Activated naive CD8-positive, alpha-beta T cell treated with anti-CD3 and anti-CD28 coated beads, Interleukin-2, amount 10 ng/mL, durations not matched to agents 7 days and 5 days (primary cell): ENCODE data around the gene KLHL42. TPM values are rescaled to one million over a fixed set of nuclear protein-coding genes. Genes with fewer than 3 reads are reported as not detected.
A peak's percentile ranks its signal among the peaks of the same experiment; 100 is the strongest.

Source experiments
- ATAC-seq: fragments of 150-1000 bp; cut with Tn5 transposase; one replicate; pipeline ENCODE4 v1.10.0; 2021; ENCODE audit warnings: low read depth, moderate library complexity
- POLR2A ChIA-PET: fragments of 350-600 bp; sonication (Branson Sonifier 250); formaldehyde crosslinking; loops from one replicate; lab custom pipeline; 2021; ENCODE audit warnings: antibody characterized with exemption; lab: Charles Lee
- DNase-seq: peaks from one replicate; pipeline ENCODE4 v3.0.0; 2021
- H3K27ac Mint-ChIP-seq: one replicate; pipeline ENCODE4 v1.8.0; 2022; ENCODE audit warnings: mild to moderate bottlenecking, mixed read lengths
- H3K27me3 Mint-ChIP-seq: one replicate; pipeline ENCODE4 v1.8.0; 2022; ENCODE audit warnings: mild to moderate bottlenecking, moderate library complexity, mixed read lengths
- H3K36me3 Mint-ChIP-seq: one replicate; pipeline ENCODE4 v1.8.0; 2021; ENCODE audit warnings: mild to moderate bottlenecking, mixed read lengths
- H3K4me1 Mint-ChIP-seq: one replicate; pipeline ENCODE4 v1.8.0; 2021; ENCODE audit warnings: mixed read lengths
- H3K4me3 Mint-ChIP-seq: one replicate; pipeline ENCODE4 v1.8.0; 2022; ENCODE audit warnings: mild to moderate bottlenecking, moderate library complexity, mixed read lengths
- H3K9me3 Mint-ChIP-seq: one replicate; pipeline ENCODE4 v1.8.0; 2021; ENCODE audit warnings: mixed read lengths
- total RNA-seq, 2 experiments: library from RNA; stranded (reverse); gene quantifications; one replicate each; pipeline ENCODE4 v1.2.3, GENCODE V29; 2021

The KLHL42 gene
- total RNA-seq, 2 experiments from 2014 or later: 16.8 to 17.7 TPM

DNA sequence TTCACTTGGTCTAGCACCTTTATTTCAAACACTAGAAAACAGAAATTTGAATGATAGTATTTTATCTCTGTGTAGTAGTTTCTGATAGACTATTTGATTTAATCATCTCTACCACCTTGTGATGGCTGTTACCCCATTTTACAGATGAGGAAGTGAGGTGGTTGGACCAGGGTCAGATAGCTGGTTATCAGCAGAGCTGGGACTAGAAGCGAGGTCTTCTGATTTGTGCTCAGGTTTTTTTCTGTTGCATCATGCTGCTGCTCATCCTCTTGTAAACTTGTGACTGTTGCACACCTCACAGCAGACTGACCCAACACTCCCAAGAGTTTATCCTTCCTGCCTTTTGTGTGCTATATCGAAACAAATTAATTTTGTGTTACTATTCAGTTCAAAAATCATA, 10.1 kb downstream of the KLHL42 start:
- H3K36me3 Mint-ChIP-seq: peaks cover 28% of the 10 kb centered on the region
- H3K9me3 Mint-ChIP-seq: no peaks in the 10 kb centered on the region
- H3K27ac Mint-ChIP-seq: no peak overlapping the region
- H3K4me1 Mint-ChIP-seq: peaks cover 22% of the 10 kb centered on the region
- no peaks in the 10 kb centered on the region for H3K27me3 Mint-ChIP-seq
- ATAC-seq: no peak
- POLR2A ChIA-PET: interaction anchor here (1.3 kb wide), 1 partner anchor 10 kb away, joined by 3 read pairs; the partner anchor contains the start of genes KLHL42 and MANSC4
- no peak overlapping the region for H3K4me3 Mint-ChIP-seq
- no peak for DNase-seq

DNA sequence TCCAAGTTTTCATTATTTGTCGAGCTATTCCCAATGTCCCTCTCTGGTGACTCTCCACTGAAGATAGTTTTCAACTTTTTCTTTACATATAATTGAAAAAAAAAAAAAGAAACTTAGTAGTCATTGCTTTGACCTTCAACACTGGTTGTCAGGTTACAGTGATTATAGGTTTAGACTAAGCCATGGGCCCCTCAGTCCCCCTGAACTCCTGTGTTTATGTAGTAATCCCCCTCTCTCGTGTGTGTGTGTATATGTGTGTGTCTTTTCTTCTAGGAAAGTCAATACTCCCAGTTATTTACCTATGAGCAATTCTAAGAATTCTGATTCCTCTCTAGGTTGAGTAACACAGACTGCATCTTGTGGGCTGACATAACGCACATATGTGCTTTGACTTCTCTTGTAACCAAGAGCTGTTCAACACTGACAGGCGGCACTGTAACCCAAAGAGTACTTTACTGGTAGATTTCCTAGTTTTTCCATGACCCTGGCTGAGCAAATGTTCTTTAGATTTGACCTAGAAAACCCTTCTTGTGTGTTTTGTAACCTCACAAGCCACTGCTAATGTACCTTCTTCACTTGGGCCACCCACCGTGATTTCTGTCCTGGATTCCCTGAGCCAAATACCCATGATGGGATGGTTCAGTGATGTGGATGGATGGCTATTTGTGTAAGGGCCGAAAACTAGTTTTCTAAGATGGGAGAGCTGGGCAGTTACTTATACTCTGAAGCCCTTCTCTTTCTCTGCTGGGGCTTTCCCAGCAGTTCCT, 15.0 kb downstream of the KLHL42 start:
- peaks cover 40% of the 10 kb centered on the region for H3K36me3 Mint-ChIP-seq
- peak overlapping the region; percentile 42 for H3K27ac Mint-ChIP-seq
- POLR2A ChIA-PET: no interaction called here
- no peaks in the 10 kb centered on the region for H3K27me3 Mint-ChIP-seq
- DNase-seq: no peak
- peaks cover 11% of the 10 kb centered on the region for H3K4me1 Mint-ChIP-seq
- H3K9me3 Mint-ChIP-seq: no peaks in the 10 kb centered on the region
- no peak overlapping the region for H3K4me3 Mint-ChIP-seq
- ATAC-seq: no peak

DNA sequence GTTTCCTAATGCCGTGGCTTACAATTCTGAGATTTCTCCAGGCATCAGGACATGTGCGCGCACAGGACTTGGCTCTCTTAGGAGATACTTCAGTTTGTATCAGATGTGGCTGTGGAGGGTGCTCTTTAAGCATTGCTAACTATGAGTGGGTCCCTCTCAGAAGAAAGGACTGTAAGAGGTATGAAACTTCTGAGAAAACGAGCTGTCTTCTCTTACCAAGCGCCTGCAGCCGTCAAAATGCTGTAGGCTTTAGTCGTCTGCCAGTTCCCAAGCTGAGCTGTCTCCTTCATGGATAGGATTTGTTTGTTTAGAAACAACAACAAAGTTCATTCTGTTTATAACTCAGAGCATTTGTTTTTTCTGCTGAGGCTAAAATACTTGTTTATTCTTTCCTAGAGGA, 16.1 kb downstream of the KLHL42 start:
- no peaks in the 10 kb centered on the region for H3K27me3 Mint-ChIP-seq
- no peak overlapping the region for H3K4me3 Mint-ChIP-seq
- H3K9me3 Mint-ChIP-seq: no peaks in the 10 kb centered on the region
- H3K4me1 Mint-ChIP-seq: peaks cover 19% of the 10 kb centered on the region
- ATAC-seq (no peak), DNase-seq (no peak)
- POLR2A ChIA-PET: no interaction called here
- peaks cover 48% of the 10 kb centered on the region for H3K36me3 Mint-ChIP-seq
- H3K27ac Mint-ChIP-seq: no peak overlapping the region

DNA sequence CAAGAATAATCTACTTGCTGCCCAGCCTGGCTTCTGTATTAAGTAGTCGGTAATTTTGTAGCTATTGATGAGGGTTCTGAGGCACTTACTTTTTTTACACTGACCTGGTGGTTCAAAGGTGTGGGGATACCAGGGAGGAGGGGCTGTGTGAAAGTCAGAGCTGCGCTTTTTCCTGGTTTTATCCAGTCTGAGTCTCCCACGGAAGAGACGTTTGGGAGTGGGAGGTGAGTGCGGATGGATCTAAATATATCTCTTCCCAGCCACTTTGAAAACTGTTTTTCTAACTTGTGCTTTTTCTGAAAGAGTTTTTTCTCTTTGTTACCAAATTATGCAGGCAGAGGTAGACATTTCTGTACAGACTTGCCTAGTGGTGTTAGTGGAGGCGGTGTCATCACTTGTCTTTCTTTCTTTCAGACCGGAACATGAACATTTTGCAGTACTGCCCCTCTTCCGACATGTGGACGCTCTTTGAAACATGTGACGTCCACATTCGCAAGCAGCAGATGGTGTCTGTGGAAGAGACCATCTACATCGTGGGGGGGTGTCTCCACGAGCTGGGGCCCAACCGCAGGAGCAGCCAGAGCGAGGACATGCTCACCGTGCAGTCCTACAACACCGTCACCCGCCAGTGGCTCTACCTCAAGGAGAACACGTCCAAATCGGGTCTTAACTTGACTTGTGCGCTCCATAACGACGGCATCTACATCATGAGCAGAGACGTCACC, 17.4 kb downstream of the KLHL42 start:
- DNase-seq: no peak
- no peaks in the 10 kb centered on the region for H3K9me3 Mint-ChIP-seq
- POLR2A ChIA-PET: interaction anchor here (0.7 kb wide), 1 partner anchor 499 kb away, joined by 3 read pairs; no protein-coding TSS in a partner anchor
- H3K27me3 Mint-ChIP-seq: no peaks in the 10 kb centered on the region
- H3K36me3 Mint-ChIP-seq: peaks cover 38% of the 10 kb centered on the region
- no peak overlapping the region for H3K27ac Mint-ChIP-seq
- no peak for ATAC-seq
- H3K4me1 Mint-ChIP-seq: peaks cover 20% of the 10 kb centered on the region
- H3K4me3 Mint-ChIP-seq: no peak overlapping the region

DNA sequence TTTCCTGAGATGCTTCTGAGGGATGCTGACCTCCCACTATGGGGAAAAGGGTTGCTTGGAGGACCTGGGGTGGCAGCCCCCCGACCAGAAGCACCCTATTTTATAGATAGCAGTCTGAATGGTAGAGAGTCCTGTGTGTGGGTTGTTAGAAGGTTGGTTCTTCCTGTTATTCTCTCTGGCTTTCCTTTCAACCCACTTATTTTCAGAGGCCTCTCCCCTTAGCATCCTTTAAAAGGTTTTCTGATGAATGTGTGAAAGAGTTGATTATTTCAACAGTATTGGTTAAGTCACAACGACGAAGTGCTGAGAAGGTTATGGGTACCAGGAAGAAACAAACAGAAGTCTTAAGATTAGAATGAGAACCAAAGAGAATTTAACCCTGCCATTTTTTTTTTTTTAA, 20.8 kb downstream of the KLHL42 start:
- Mint-ChIP-seq H3K4me1 (peaks cover 18% of the 10 kb centered on the region), H3K27me3 (no peaks in the 10 kb centered on the region), H3K27ac (no peak overlapping the region), H3K36me3 (peaks cover 29% of the 10 kb centered on the region), H3K4me3 (no peak overlapping the region), H3K9me3 (no peaks in the 10 kb centered on the region)
- POLR2A ChIA-PET: no interaction called here
- no peak for ATAC-seq
- DNase-seq: no peak

DNA sequence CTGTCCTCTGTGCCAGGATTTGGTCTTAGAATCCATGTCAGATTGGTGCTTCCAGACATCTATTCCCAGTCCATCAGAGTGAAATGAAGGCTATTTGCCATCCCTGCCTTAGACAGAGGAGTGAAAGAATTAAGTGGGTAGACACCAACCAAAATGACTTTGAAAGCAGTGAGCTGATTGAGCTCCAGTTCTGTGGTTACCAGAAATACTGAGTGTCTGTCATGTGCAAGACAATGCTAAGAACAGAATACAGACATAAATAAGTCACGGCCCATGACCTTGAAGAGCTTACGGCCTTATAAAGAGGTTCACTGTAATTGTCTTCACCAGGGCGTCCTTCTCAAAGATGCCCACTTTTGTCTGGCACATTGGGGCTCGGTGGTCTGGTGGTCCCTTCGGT, 21.6 kb downstream of the KLHL42 start:
- Mint-ChIP-seq H3K9me3 (no peaks in the 10 kb centered on the region), H3K27ac (no peak overlapping the region), H3K36me3 (peaks cover 29% of the 10 kb centered on the region), H3K4me3 (no peak overlapping the region), H3K27me3 (no peaks in the 10 kb centered on the region), H3K4me1 (peaks cover 21% of the 10 kb centered on the region)
- DNase-seq: no peak
- ATAC-seq: no peak
- POLR2A ChIA-PET: no interaction called here

DNA sequence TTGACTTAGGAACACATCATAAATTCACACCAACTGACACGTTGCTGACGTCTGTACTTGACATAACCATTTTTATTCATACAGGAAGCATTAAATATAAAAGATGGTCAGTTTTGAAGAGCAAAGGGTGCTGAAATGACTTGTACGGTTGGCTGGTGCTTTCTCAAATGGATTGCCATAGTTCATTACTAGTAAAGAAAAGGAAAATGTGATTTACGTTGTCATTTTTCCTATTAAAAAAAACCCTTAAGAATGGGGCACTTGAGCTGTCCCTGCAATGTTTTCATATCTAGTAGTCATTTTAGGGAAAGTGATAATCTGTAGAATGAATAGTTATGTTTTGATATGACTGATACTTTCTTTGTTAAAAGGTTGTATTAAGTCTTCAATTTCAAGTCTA, 22.5 kb downstream of the KLHL42 start:
- peaks cover 22% of the 10 kb centered on the region for H3K36me3 Mint-ChIP-seq
- H3K27me3 Mint-ChIP-seq: no peaks in the 10 kb centered on the region
- peaks cover 27% of the 10 kb centered on the region for H3K4me1 Mint-ChIP-seq
- no peak overlapping the region for H3K27ac Mint-ChIP-seq
- ATAC-seq (no peak), DNase-seq (no peak)
- H3K9me3 Mint-ChIP-seq: no peaks in the 10 kb centered on the region
- H3K4me3 Mint-ChIP-seq: no peak overlapping the region
- POLR2A ChIA-PET: no interaction called here

DNA sequence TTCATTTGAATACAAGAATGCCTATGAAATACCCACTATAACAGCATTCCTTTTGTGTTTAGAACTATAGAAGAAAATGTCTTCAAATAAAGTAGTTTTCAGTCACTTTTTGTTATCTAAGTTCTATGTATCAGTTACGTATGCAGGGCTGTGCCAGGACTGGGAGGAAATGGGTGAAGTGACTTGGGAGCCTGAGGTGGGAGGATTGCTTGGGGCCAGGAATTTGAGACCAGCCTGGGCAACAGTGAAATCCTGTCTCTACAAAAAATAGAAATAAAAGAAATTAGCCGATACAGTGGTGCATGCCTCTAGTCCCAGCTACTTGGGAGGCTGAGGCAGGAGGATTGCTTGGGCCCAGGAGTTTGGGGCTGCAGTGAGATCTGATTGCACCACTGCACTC, 22.9 kb downstream of the KLHL42 start:
- peaks cover 30% of the 10 kb centered on the region for H3K4me1 Mint-ChIP-seq
- H3K27me3 Mint-ChIP-seq: no peaks in the 10 kb centered on the region
- H3K36me3 Mint-ChIP-seq: peaks cover 19% of the 10 kb centered on the region
- ATAC-seq (no peak), DNase-seq (no peak)
- POLR2A ChIA-PET: no interaction called here
- no peak overlapping the region for H3K4me3 Mint-ChIP-seq
- no peaks in the 10 kb centered on the region for H3K9me3 Mint-ChIP-seq
- no peak overlapping the region for H3K27ac Mint-ChIP-seq

DNA sequence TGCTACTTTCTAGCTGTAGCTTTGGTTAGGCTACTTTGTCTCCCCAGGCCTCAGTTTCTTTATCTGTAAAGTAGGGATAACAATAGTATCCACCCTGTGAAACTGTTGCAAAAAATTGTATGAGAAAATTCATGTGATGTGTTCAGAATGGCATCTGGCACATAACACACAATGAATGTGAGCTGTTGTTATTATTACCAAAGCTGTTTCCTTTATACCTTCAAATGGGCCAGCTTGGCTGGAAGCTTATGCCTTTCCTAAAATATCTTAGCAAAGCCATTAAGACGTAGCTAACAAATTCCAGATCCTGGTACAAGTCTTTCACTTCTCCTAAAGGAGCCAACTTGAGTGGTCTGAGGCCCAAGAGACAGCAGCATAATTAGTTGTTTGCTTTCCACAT, 25.2 kb downstream of the KLHL42 start:
- Mint-ChIP-seq H3K27ac (no peak overlapping the region), H3K4me3 (no peak overlapping the region), H3K4me1 (peaks cover 31% of the 10 kb centered on the region), H3K36me3 (peaks cover 8% of the 10 kb centered on the region), H3K27me3 (no peaks in the 10 kb centered on the region), H3K9me3 (no peaks in the 10 kb centered on the region)
- DNase-seq (no peak), ATAC-seq (no peak)
- POLR2A ChIA-PET: no interaction called here

DNA sequence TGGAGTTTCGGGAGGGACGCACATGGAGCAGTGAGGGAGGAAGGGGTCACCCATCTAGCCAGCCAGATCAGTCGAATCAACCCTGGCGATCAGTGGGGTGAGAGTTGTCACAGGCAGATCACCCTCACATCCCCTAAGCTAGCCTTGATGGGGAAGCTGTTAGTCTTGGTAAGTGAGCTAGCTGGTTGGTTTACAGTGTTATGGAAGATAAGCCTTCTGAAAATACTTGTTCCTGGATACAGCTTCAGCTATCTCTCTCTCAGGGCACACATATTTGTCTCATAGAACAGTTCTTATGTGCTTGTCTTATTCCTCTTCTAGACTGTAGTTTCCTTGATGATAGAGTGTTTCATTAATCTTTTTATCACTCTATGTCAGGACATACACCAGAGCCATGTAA, 26.2 kb downstream of the KLHL42 start:
- peaks cover 21% of the 10 kb centered on the region for H3K4me1 Mint-ChIP-seq
- DNase-seq (no peak), ATAC-seq (no peak)
- no peaks in the 10 kb centered on the region for H3K9me3 Mint-ChIP-seq
- POLR2A ChIA-PET: no interaction called here
- peaks cover 2% of the 10 kb centered on the region for H3K27me3 Mint-ChIP-seq
- no peaks in the 10 kb centered on the region for H3K36me3 Mint-ChIP-seq
- H3K27ac Mint-ChIP-seq: peak overlapping the region; percentile 7
- peak overlapping the region; percentile 21 for H3K4me3 Mint-ChIP-seq

DNA sequence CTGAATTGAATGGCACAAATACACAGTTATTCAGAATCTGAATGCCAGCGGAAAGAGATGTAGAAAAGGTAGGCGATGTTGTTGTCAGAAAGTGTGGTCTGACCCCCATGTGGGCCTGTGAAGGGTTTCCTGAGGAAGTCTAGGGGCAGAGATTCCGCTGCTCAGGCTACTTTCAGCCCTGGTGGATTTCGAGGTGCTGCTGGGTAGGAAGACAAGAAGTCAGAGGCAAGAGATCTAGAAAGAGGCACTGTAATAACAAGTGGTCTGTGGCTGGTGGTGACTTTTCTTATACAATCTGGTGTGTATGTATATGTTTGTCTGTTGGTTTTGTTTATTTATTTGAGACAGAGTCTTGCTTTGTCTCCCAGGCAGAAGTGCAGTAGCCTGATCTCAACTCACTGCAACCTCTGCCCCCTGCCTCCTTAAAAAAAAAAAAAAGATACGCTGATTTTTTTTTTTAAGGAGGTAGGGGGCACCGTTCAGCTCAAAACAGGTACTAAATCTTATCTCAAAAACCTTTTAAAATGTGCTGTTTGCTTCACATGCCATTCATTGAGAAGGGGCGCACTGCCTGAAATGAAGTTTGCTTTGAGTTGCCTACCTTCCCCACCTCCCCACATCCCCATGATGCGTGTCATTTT, 27.1 kb downstream of the KLHL42 start:
- no peaks in the 10 kb centered on the region for H3K36me3 Mint-ChIP-seq
- POLR2A ChIA-PET: no interaction called here
- H3K4me1 Mint-ChIP-seq: peaks cover 20% of the 10 kb centered on the region
- H3K4me3 Mint-ChIP-seq: peak overlapping the region; percentile 48
- peak overlapping the region; percentile 72 for H3K27ac Mint-ChIP-seq
- H3K9me3 Mint-ChIP-seq: no peaks in the 10 kb centered on the region
- DNase-seq: no peak
- peaks cover 2% of the 10 kb centered on the region for H3K27me3 Mint-ChIP-seq
- peak; percentile 81 for ATAC-seq

DNA sequence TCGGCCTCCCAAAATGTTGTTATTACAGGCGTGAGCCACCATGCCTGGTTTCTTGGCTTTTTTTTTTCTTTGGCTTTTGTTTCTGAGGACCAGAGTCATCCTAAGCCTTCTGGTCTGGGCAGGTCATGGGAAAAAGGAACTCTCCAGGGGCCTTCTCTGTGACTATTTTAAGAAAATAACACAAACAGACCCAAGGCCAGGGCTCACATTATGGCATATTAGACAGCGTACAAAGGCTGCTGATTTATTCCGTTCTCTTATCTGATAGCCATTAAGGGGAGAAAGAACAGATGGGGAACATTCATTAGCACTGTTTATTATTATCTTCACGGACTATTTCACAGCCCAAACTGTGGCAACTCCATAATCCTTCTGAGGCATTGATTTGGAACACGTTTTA, 28.8 kb downstream of the KLHL42 start:
- Mint-ChIP-seq H3K27me3 (peaks cover 2% of the 10 kb centered on the region), H3K4me3 (no peak overlapping the region), H3K9me3 (no peaks in the 10 kb centered on the region), H3K36me3 (no peaks in the 10 kb centered on the region), H3K27ac (no peak overlapping the region), H3K4me1 (peaks cover 16% of the 10 kb centered on the region)
- no peak for ATAC-seq
- POLR2A ChIA-PET: no interaction called here
- no peak for DNase-seq

DNA sequence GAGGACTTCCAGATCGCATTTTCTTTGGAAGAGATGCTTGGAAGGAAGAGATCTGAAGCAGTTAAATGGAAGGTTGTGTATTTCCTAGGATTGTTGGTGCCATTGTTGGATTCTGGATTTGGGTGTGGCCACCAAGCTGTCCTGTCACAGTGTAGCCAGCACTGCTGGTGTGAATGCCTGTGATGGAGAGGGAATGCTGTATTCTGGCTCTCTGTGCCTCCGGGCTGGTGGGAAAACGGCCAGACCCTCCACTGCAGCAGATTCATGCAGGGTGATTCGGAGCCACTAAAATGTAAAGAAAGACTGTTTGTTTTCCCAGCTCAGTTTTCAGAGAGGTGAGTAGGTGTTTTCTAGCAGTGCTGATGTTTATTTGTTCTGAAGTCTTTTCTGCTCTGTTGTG, 30.7 kb downstream of the KLHL42 start:
- POLR2A ChIA-PET: no interaction called here
- Mint-ChIP-seq H3K4me3 (no peak overlapping the region), H3K27ac (no peak overlapping the region), H3K9me3 (no peaks in the 10 kb centered on the region), H3K27me3 (peaks cover 2% of the 10 kb centered on the region), H3K4me1 (peaks cover 20% of the 10 kb centered on the region), H3K36me3 (no peaks in the 10 kb centered on the region)
- DNase-seq (no peak), ATAC-seq (no peak)
